ENCODE results near the gene UGGT1. TPM values are rescaled to one million over a fixed set of nuclear protein-coding genes. Genes with fewer than 3 reads are reported as not detected.

The UGGT1 gene
- total and polyA plus RNA-seq, 9 of the 15 experiments (the other 6 are each of a cell fraction or from before 2014, with no cell fraction given): 5.1 to 56.4 (median 37.9) TPM

- TF ChIP-seq USF1 (CRISPR knock-in tag; IDR thresholded peaks at IDR 0.05) (peak; percentile 76), ZNF121 (CRISPR knock-in tag; conservative IDR thresholded peaks at IDR 0.05) (no peak), DMBX1 (CRISPR knock-in tag; IDR thresholded peaks at IDR 0.05; ENCODE audit: borderline replicate concordance) (no peak), GATAD2B (IDR thresholded peaks at IDR 0.05; ENCODE audit: borderline replicate concordance) (no peak), BMI1 (IDR thresholded peaks at IDR 0.05; ENCODE audit: low read length) (no peak), ZBTB43 (CRISPR knock-in tag; IDR thresholded peaks at IDR 0.05) (no peak), REST (IDR thresholded peaks at IDR 0.05; ENCODE audit: borderline replicate concordance) (peak; percentile 72; the same call in 1 of the 2 replicates), REST (CRISPR knock-in tag; IDR thresholded peaks at IDR 0.05; ENCODE audit: low read depth) (no peak), ZBTB2 (IDR thresholded peaks at IDR 0.05) (no peak), ZNF444 (CRISPR knock-in tag; IDR thresholded peaks at IDR 0.05) (no peak), FIP1L1 (IDR thresholded peaks at IDR 0.05; ENCODE audit: low read depth, low read length, poor library complexity, severe bottlenecking) (no peak), ZNF3 (CRISPR knock-in tag; IDR thresholded peaks at IDR 0.05) (no peak), ZFP36 (IDR thresholded peaks at IDR 0.05; ENCODE audit: low read depth, low read length, partially characterized antibody) (no peak)
- TF ChIP-seq, protein P1, sequence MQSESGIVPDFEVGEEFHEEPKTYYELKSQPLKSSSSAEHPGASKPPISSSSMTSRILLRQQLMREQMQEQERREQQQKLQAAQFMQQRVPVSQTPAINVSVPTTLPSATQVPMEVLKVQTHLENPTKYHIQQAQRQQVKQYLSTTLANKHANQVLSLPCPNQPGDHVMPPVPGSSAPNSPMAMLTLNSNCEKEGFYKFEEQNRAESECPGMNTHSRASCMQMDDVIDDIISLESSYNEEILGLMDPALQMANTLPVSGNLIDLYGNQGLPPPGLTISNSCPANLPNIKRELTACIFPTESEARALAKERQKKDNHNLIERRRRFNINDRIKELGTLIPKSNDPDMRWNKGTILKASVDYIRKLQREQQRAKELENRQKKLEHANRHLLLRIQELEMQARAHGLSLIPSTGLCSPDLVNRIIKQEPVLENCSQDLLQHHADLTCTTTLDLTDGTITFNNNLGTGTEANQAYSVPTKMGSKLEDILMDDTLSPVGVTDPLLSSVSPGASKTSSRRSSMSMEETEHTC (IDR thresholded peaks at IDR 0.05): peak; percentile 82
These were observed 87.9 kb downstream of the UGGT1 start (continued) for GRCh38 chr2:128178650-128179460.
